Cardiac fibroblast (primary cell): Measurements from ENCODE around the gene OXT.

Experiments
- DNase-seq, 2 donors: peaks; one replicate each; pipeline versions ENCODE4 v3.0.0 to v3.0.0-alpha.2; 2010; ENCODE audit warnings: low read depth in 2 of 2
- H3K4me3 ChIP-seq, 2 donors: replicated peaks in 1 of 2; 1 replicate in 1 of 2; 2 replicates in 1 of 2; pipeline ENCODE4 v1.5.1; 2011; ENCODE audit warnings: low read depth in 2 of 2, low read length in 2 of 2, mild to moderate bottlenecking in 2 of 2, moderate library complexity in 1 of 2
- TF ChIP-seq, protein P1 (sequence below): IDR thresholded peaks from one replicate; pipeline ENCODE4 v1.5.1; 2011; ENCODE audit warnings: low read depth, mild to moderate bottlenecking, low read length, inconsistent platforms

Gene OXT

DNA sequence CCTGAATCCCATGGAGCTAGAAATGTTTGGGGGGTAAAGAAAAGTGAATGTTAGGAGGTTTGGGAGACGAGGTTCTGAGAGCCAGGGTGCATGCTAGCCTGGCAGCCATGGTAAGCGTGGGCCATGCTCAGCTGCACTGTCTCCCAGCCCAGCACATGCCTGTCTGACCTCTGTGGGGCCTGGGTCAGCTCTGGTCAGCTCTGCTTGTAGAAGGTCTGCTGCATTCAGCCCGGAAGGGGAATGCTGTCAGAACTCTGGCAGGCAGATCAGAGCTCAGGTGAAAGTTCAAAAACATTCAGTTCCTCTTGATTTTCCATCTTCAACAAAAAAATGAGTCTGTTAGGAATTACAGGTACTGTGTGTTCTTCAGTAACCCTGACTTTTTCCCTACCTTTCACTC lies 33.8 kb upstream of the OXT start:
- TF ChIP-seq, protein P1, sequence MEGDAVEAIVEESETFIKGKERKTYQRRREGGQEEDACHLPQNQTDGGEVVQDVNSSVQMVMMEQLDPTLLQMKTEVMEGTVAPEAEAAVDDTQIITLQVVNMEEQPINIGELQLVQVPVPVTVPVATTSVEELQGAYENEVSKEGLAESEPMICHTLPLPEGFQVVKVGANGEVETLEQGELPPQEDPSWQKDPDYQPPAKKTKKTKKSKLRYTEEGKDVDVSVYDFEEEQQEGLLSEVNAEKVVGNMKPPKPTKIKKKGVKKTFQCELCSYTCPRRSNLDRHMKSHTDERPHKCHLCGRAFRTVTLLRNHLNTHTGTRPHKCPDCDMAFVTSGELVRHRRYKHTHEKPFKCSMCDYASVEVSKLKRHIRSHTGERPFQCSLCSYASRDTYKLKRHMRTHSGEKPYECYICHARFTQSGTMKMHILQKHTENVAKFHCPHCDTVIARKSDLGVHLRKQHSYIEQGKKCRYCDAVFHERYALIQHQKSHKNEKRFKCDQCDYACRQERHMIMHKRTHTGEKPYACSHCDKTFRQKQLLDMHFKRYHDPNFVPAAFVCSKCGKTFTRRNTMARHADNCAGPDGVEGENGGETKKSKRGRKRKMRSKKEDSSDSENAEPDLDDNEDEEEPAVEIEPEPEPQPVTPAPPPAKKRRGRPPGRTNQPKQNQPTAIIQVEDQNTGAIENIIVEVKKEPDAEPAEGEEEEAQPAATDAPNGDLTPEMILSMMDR = no peak
- no peak for DNase-seq
- H3K4me3 ChIP-seq = no peak overlapping the region

DNA sequence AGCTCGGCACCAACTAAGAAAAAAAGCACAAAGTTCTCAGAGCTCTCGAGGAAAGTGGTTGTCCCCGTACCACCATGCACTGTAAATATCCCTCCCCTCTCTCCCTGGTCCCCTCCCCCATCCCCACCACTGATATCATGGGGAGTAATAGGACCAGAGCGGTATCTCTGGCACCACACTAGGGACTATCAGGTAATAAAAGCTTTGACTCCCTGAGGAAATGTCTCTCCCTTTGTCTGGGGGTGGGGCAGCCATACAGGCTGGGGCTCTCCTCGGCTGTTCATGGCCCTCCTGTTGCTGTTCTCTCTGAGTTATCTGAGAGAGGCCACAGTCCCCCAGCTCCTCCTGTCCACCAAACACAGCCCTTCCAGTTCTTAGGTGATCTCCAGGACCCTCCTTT lies 33.0 kb upstream of the OXT start:
- no peak overlapping the region for H3K4me3 ChIP-seq
- TF ChIP-seq, protein P1 = no peak
- no peak for DNase-seq

DNA sequence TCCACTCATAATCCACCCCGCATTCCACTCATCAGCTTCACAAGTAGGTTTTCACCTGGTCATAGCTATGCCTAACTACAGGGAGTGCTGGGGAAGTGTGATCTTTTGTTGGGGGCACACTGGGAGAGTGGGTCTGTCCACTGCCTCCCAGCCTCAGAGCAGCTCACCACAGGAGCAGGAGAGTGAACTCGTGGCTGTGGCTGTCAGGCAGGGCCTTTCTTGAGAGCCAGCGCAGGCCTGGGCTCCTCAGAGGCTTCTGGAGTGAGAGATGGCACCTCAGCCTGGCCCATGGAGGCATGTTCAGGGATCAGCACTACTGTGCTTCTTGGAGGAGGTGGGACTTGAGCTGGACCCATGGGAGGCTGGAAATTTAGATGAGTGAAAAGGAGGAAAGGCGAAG lies 32.0 kb upstream of the OXT start:
- DNase-seq = no peak
- TF ChIP-seq, protein P1 = no peak
- no peak overlapping the region for H3K4me3 ChIP-seq

DNA sequence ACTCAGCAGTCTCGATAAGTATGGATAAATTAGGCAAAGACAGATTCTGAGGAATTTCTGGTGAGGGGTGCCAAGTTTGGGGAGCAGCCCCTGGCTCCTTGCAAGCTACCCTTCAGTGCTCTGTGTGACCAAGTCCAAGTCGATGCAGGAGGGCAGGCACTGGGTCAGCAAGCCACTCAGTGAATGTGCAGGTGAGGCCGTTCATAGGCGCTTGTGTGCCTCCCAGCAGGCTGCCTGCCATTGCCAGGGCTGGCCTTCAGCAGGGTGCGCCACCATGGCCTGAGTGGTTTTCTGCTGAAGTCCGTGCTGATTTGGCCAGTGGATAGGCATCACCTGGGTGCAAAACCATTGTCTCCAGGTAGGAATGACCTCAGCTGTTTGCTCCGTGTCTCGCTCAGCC lies 31.3 kb upstream of the OXT start:
- no peak overlapping the region for H3K4me3 ChIP-seq
- TF ChIP-seq, protein P1 = no peak
- DNase-seq = no peak

DNA sequence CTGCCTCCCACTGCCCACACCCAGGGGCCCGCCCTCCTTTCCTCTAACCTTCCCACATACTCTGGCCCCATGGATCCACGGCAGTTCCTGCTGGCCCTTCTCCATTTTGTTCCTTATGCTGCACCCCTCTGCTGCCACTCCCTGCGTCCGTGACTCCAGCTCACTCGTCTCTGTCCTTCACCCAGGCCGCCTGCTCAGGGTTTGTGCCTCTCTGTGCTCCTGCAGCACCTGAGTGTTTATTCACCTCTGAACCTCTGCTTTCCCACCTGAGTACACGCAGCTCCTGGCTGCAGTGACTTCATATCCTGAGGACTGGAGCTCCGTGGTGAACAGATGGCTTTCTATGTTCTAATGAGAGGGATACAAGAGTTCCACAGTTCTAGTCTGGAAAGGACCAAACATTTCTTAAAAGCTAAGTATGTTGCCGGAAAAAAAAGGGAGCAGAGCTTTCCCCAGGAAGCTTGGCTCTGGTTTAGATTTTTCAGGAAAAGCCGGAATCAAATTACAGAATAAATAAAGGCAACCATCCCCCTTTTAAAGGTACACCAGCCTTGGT lies 29.5 kb upstream of the OXT start:
- H3K4me3 ChIP-seq = no peak overlapping the region
- DNase-seq = peak in 1 of 2 donors; percentile 43
- TF ChIP-seq, protein P1 = no peak

DNA sequence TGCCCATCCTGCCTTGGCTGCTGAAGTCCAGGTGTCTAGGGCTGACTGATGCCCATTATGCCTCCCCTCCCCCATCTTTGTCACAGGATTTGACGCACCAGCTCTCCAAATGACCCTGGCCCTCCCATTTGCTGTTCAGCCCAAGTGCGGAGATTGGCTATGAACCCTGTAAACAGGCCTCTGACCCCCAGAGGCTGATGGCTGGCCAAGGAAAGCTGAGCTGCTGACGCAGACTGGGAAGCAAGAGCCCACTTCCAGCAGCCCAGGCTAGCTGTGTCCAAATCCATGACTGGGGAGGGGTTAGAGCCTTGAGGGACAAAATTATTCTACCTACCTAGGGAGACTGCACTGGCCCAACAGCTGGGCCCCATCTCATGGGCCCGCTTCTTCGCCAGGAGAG lies 28.8 kb upstream of the OXT start:
- no peak for DNase-seq
- TF ChIP-seq, protein P1 = no peak
- H3K4me3 ChIP-seq = no peak overlapping the region

DNA sequence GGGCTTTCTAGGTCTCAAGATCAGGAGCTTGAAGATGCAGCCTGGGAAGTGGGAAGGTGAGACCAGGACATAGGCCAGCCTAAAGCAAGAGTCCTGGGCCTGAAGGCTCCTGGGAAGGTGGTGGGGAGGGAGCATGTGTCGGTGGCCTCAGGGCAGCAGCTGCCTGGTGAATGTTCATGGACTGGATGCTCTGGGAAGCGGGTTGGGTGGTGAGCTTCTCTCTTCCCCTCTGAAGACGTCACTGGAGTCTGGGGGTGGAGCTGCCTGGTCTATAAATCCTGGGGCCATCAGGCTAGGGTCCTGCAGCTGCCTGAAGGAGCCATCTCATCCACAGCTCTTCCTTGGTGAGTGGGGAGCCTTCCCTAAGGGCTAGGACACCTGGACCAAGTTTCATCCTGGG lies 28.1 kb upstream of the OXT start, which contains the start of gene GNRH2:
Gene GNRH2 (plus strand): TSS at position 301 of the 400 bp plus-strand sequence. CDS start 793 bp downstream, outside the sequence.
- no peak for DNase-seq
- TF ChIP-seq, protein P1 = no peak

More for the DNA sequence above, 28.1 kb upstream of the OXT start, which contains the start of gene GNRH2:
- H3K4me3 ChIP-seq = no peak within 1 kb of the TSS
